MCF 10A (cell line): ENCODE measurements around the gene POLR3A. TPM values are rescaled to one million over a fixed set of nuclear protein-coding genes. Genes with fewer than 3 reads are reported as not detected.

Experiments used
- BruUV-seq: library from RNA; stranded (reverse); fragments of 400-500 nt; replicated peaks from 2 replicates; lab custom pipeline; 2021; lab: Mats Ljungman, UMichigan
- CTCF ChIA-PET: fragments of 300-600 bp; sonication (Branson Sonifier 250); formaldehyde crosslinking; extraction: SDS; loops from one replicate; lab custom pipeline; 2021; ENCODE audit warnings: antibody characterized with exemption, inconsistent platforms; lab: Yijun Ruan, JAX
- POLR2A ChIA-PET: fragments of 300-600, 350-650 bp; sonication (Branson Sonifier 250); formaldehyde crosslinking; extraction: SDS; loops from one replicate; lab custom pipeline; 2020; ENCODE audit warnings: antibody characterized with exemption, inconsistent platforms; lab: Yijun Ruan, JAX
- DNase-seq: peaks from one replicate; pipeline ENCODE4 v3.0.0-alpha.2; 2018; ENCODE audit not compliant: unreplicated experiment
- H3K27ac Mint-ChIP-seq: one replicate; pipeline ENCODE4 v1.8.0; 2022; ENCODE audit warnings: mild to moderate bottlenecking, low read depth, mixed read lengths; ENCODE audit not compliant: unreplicated experiment
- H3K27me3 Mint-ChIP-seq: one replicate; pipeline ENCODE4 v1.8.0; 2022; ENCODE audit warnings: mixed read lengths; ENCODE audit not compliant: insufficient read depth, unreplicated experiment
- H3K36me3 Mint-ChIP-seq: one replicate; pipeline ENCODE4 v1.8.0; 2022; ENCODE audit warnings: mild to moderate bottlenecking, moderate library complexity, mixed read lengths; ENCODE audit not compliant: insufficient read depth, unreplicated experiment
- H3K4me1 Mint-ChIP-seq: one replicate; pipeline ENCODE4 v1.8.0; 2022; ENCODE audit warnings: mixed read lengths; ENCODE audit not compliant: insufficient read depth, unreplicated experiment
- H3K4me3 Mint-ChIP-seq: one replicate; pipeline ENCODE4 v1.8.0; 2022; ENCODE audit warnings: mild to moderate bottlenecking, moderate library complexity, mixed read lengths; ENCODE audit not compliant: unreplicated experiment
- H3K9me3 Mint-ChIP-seq: one replicate; pipeline ENCODE4 v1.8.0; 2022; ENCODE audit warnings: mixed read lengths; ENCODE audit not compliant: unreplicated experiment
- intact Hi-C: fragments of 100-400 bp; cut with micrococcal nuclease; formaldehyde crosslinking; loops from 2 replicates; pipeline ENCODE4 v1.14.1; 2022
- total RNA-seq: library from RNA; stranded (reverse); gene quantifications from 2 replicates; pipeline ENCODE4 v1.2.3, GENCODE V29; 2022
- TF ChIP-seq, protein P1 (sequence below): fragments of 200-600 bp; IDR thresholded peaks from one replicate; pipeline ENCODE4 v1.8.0; 2022; ENCODE audit warnings: antibody characterized with exemption, mild to moderate bottlenecking; ENCODE audit not compliant: unreplicated experiment

Gene POLR3A
- total RNA-seq, 1 experiment from 2014 or later = 19.1 TPM

GRCh38 chr10:77983384-77984341 is 45.7 kb downstream of the POLR3A start:
- intact Hi-C loops = no loop called here
- no peaks in the 10 kb centered on the region for H3K4me1 Mint-ChIP-seq
- TF ChIP-seq, protein P1, sequence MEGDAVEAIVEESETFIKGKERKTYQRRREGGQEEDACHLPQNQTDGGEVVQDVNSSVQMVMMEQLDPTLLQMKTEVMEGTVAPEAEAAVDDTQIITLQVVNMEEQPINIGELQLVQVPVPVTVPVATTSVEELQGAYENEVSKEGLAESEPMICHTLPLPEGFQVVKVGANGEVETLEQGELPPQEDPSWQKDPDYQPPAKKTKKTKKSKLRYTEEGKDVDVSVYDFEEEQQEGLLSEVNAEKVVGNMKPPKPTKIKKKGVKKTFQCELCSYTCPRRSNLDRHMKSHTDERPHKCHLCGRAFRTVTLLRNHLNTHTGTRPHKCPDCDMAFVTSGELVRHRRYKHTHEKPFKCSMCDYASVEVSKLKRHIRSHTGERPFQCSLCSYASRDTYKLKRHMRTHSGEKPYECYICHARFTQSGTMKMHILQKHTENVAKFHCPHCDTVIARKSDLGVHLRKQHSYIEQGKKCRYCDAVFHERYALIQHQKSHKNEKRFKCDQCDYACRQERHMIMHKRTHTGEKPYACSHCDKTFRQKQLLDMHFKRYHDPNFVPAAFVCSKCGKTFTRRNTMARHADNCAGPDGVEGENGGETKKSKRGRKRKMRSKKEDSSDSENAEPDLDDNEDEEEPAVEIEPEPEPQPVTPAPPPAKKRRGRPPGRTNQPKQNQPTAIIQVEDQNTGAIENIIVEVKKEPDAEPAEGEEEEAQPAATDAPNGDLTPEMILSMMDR = no peak
- ChIA-PET POLR2A (interaction anchor here (1.1 to 1.5 kb wide), 3 partner anchors 9 to 58 kb away, joined by 3 read pairs; no protein-coding TSS in a partner anchor), CTCF (interaction anchor here (0.6 kb wide), 2 partner anchors 71 to 1323 kb away, joined by 4 to 6 read pairs; no protein-coding TSS in a partner anchor)
- no TSS peak for BruUV-seq
- no peaks in the 10 kb centered on the region for H3K27me3 Mint-ChIP-seq
- no peak for DNase-seq
- no peak overlapping the region for H3K4me3 Mint-ChIP-seq
- no peaks in the 10 kb centered on the region for H3K9me3 Mint-ChIP-seq
- no peak overlapping the region for H3K27ac Mint-ChIP-seq
- H3K36me3 Mint-ChIP-seq = peaks cover 80% of the 10 kb centered on the region

GRCh38 chr10:77981281-77981680 is 48.0 kb downstream of the POLR3A start:
- TF ChIP-seq, protein P1 = no peak
- Mint-ChIP-seq H3K4me3 (no peak overlapping the region), H3K9me3 (no peaks in the 10 kb centered on the region), H3K27me3 (no peaks in the 10 kb centered on the region), H3K36me3 (peaks cover 79% of the 10 kb centered on the region), H3K27ac (no peak overlapping the region), H3K4me1 (no peaks in the 10 kb centered on the region)
- BruUV-seq = no TSS peak
- CTCF ChIA-PET = interaction anchor here (0.6 kb wide), 1 partner anchor 7 kb away, joined by 3 read pairs; no protein-coding TSS in a partner anchor
- DNase-seq = no peak
- intact Hi-C loops = no loop called here
- POLR2A ChIA-PET = no interaction called here

DNA sequence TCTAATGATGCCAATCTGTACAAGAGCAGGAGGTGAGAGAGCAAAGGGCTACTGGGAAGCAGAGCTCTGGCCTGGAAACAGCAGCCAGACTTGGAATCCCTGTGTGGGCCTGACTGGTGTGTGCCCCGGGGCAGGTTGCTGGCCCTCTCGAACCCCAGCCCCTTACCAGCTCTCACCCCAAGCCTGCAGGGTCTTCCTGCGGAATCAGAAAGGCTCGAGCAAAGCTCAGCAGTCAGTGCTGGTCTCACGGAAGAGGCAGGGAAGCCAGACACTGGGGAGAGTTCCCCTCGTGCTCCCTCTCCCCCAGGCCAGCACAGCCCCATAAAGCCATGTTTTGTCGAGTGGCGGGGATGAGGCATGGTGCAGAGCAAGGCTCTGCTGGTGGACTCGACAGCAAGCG is 50.1 kb downstream of the POLR3A start:
- no TSS peak for BruUV-seq
- Mint-ChIP-seq H3K4me3 (no peak overlapping the region), H3K36me3 (peaks cover 89% of the 10 kb centered on the region), H3K9me3 (no peaks in the 10 kb centered on the region), H3K27me3 (no peaks in the 10 kb centered on the region), H3K27ac (no peak overlapping the region), H3K4me1 (peaks cover 14% of the 10 kb centered on the region)
- CTCF ChIA-PET = interaction anchor here (0.6 to 0.7 kb wide), 2 partner anchors 10 to 142 kb away, joined by 3 read pairs; no protein-coding TSS in a partner anchor
- TF ChIP-seq, protein P1 = no peak
- POLR2A ChIA-PET = no interaction called here
- intact Hi-C loops = no loop called here
- no peak for DNase-seq

- ChIA-PET POLR2A (no interaction called here), CTCF (no interaction called here)
- peaks cover 81% of the 10 kb centered on the region for H3K36me3 Mint-ChIP-seq
- no TSS peak for BruUV-seq
- intact Hi-C loops = no loop called here
- no peak overlapping the region for H3K4me3 Mint-ChIP-seq
- no peaks in the 10 kb centered on the region for H3K9me3 Mint-ChIP-seq
- no peaks in the 10 kb centered on the region for H3K27me3 Mint-ChIP-seq
- no peak overlapping the region for H3K27ac Mint-ChIP-seq
- TF ChIP-seq, protein P1 = no peak
- DNase-seq = no peak
- H3K4me1 Mint-ChIP-seq = peaks cover 14% of the 10 kb centered on the region
Observed at GRCh38 chr10:77978360-77978759, 51.0 kb downstream of the POLR3A start.
